Raji (cell line): Measurements from ENCODE around the gene INKA1.

ENCODE experiments used
- POLR2A ChIP-seq: IDR thresholded peaks from 2 replicates; pipeline ENCODE4 v1.6.1; 2011; ENCODE audit warnings: low read depth, low read length, control low read depth; ENCODE audit not compliant: insufficient read depth

INKA1 gene

DNA sequence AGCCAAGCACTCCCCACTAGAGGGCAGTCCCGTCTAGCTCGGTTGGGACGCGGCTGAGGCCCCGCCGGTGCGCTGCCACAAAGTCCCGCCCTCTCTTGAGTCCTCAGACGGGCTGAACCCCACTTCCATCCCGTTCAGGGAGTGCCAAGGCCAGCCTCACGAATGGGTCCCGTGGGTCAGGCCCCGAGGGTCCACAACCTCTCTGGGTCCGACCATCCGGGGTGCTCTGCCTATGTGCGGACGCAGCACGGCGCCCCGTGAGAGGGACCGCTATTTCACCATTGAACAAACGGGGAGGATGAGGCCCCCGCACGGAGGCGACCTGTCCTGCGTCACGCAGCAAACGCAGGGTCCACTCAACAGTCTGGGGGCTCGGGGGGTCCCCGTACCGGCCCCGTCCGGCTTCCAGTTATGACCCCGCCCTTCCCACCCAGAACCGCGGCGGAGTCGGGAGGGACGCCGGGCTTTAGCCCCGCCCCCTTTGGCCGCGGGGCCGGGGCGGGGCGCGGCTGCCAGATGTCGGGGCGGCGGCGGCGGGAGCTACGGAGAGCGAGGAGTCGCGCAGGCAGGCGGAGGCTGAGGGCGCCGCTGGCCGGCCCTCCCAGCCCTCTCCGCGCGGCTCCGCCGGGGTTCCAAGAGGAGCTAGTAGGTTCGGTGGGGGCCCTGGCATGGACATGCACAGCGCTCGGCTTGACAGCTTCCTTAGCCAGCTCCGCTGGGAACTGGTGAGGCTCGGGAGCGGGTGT is at the start of gene INKA1:
INKA1 (plus strand) TSS at position 543 of the 746 bp plus-strand sequence; CDS start at position 675, 132 bp downstream.
- peak; percentile 52 for TF ChIP-seq POLR2A

DNA sequence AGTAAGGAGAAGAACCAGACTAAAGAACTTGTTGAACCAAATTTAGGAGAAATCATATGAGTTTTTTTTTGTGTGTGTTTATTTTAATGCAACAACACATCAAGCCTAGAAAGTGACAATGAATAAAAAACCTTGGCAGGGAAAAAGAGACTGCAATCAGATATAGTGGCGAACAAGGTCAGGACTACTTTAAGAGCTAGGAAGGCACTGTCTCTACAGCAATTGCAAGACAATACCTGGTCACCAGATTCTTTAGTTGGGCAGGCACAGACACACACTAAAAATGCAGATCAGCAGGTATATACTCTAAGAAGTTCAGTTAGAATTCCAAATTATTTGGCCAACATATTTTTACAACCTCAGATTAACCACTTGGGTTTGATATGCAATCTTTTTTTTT is 48.5 kb upstream of the INKA1 start:
- TF ChIP-seq POLR2A = no peak

DNA sequence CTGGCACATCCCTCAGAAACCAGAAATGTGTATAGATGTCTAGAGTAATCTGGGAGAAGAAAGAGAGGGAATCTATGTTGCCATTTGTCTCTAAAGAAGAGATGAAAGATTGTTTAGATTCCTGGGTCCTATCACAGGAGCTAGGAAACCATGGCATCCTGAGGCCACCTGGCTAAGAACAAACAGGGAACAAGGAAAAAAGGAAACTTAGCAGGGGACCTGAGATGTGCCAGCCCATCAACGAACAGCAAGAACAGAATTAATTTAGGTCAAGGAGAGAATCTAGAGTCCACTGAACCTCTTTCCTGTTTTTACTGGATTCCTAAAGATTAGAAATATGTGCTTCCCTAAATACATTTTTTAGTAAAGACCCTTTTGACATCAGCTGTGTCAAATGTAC is 47.0 kb upstream of the INKA1 start:
- no peak for TF ChIP-seq POLR2A

DNA sequence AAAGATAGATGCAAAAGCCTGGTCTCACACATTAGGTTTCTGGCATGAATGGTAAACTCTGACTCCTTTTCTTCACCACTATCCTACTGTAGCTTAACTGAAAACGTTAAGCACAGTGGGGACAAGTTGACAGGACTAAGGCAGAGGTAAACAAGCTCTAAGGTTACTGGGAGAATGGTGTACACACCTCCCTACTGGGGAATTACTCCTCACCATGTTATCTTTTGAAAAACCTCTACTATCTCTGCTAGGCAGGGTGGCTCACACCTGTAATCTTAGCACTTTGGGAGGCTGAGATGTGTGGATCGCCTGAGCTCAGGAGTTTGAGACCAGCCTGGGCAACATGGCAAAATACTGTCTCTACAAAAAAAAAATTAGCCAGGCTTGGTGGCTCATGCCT is 45.9 kb upstream of the INKA1 start:
- no peak for TF ChIP-seq POLR2A

DNA sequence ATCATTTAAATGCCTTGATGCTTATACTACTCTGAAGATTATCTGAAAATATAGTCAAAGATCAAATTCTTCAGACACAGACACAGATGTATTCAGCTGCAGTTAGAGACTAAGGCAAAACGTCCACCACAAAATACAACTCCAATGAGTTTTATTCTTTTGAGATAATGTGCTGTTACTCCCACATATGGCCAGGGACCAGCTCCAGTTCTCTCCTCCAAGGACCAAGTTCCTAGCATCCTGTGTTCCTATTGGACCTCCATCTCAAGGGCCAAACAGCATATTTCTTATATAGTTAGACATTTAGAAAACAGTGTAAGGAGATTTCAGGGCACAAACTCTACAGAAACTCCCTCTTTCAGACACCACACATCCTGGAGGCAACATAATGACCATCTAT is 43.8 kb upstream of the INKA1 start:
- no peak for TF ChIP-seq POLR2A

DNA sequence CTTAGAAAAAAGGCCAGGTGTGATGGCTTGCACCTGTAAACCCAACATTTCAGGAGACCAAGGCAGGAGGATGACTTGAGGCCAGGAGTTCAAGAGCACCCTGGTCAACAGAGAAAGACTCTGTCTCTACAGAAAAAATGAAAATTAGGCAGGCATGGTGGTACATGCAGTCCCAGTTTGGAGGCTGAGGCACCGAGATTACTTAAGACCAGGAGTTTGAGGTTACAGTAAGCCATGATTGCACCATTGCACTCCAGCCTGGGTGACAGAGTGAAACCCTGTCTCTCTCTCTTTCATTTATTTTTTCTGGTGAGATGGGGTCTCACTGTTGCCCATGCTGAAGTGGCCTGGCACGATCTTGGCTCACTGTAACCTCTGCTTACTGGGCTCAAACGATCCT is 41.4 kb upstream of the INKA1 start:
- no peak for TF ChIP-seq POLR2A

DNA sequence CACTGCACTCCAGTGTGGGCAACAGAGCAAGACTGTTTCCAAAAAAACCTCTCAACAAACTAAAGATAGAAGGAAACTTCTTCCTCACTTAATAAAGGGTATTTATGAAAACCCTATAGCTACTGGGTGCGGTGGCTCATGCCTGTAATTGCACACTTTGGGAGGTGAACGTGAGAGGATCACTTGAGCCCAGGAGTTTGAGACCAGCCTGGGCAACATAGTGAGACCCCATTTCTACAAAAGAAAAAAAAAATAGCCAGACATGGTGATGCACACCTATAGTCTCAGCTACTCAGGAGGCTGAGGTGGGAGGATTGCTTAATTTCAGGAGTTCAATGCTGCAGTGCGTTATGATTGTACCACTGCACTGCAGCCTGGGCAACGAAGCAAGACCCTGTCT is 39.1 kb upstream of the INKA1 start:
- no peak for TF ChIP-seq POLR2A

DNA sequence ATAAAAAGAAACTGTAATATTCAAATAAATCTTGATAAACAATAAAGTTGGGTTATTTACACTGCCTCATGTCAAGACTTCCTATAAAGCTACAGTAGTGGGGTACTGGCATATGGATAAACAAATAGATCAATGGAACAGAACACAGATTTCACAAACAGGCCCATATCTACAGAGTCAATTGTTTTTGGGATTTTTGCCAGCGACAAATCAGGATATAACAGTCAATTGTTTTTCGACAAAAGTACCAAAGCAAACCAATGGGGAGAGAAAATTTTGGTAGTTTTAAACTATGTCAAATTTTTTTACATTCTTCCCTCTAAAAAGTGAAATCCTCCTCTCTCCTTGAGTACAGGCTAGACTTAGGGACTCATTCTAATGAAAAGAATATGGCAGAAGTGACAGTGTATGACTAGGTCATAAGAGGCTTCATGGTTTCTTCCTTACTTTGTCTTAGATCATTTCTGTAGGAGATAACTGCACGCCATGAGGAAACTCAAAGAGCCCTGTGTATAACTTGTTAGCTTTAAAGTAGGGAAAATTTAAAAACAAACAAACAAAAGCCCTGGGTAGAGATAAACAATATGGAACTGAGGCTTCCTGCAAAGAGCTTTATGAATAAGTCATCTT is 33.7 kb upstream of the INKA1 start:
- TF ChIP-seq POLR2A = no peak

DNA sequence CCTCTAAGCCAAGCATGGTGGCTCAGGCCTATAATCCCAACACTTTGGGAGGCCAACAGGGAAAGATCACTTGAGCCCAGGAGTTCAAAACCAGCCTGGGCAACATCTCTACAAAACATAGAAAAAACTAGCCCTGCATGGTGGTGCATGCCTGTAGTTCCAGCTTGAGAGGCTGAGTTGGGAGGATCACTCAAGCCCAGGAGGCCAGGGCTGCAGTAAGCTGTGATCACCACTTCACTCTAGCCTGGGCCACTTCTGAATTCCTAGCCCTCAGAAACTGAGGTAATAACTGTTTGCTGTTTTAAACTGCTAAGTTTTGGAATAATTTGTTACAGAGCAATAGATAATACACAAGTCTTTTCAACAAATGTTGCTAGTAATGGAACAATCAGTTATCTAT is 33.1 kb upstream of the INKA1 start:
- TF ChIP-seq POLR2A = no peak

DNA sequence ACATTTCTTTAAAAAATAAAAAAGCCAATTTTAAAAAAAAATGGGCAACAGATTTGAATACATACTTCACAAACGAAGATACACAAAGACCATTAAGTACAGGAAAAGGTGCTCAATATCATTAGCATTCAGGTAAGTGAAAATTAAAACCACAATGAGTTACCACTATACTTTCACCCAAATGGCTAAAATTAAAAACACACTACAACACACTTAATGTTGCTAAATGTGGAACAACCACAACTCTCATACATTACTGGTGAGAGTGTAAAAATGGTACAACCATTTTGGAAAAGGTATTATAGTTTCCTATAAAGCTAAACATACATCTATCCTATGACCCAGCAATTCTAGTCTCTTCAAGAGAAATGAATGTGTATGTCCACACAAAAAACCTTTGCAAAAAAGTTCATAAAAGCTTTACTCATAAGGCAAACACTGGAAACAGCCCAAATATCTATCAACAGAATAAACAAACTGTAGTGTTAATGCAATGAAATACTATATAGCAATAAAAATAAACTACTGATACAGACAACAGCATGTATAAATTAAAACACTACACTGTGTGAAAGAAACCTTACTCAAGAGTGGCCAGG is 31.6 kb upstream of the INKA1 start:
- TF ChIP-seq POLR2A = no peak

DNA sequence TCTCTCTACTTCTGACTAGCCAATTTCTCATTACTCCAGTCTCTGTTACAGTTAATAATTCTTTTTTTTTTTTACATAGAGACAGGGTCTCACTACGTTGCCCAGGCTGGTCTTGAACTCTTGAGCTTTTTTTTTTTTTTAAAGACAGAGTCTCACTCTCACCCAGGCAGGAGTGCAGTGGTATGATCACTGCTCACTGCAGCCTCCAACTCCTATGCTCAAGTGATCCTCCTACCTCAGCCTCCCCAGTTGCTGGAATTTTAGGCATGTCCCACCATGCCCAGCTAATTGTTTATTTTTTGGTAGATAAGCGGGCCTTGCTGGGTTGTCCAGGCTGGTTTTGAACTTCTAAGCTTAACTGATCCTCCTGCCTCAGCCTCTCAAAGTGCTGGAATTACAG is 30.4 kb upstream of the INKA1 start:
- no peak for TF ChIP-seq POLR2A

DNA sequence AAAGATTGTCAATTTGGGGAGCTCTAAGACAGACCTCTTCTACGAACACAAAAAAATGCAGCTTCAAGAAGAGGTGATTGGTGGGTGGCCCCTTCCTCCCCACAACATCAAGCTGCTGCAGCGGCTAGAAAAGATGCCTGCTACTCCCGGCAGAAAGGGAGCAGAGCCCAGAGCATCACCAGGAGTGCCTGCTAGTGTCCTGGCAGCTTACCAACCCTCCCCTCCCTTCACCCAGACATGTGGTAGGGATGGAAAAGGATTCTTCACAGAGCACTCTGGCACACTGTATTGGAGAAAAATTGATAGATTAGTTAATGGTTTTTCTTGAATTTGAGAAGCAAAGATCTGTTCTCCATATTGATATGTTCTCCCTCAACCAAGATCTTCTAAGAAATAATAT is 27.5 kb upstream of the INKA1 start:
- TF ChIP-seq POLR2A = no peak

DNA sequence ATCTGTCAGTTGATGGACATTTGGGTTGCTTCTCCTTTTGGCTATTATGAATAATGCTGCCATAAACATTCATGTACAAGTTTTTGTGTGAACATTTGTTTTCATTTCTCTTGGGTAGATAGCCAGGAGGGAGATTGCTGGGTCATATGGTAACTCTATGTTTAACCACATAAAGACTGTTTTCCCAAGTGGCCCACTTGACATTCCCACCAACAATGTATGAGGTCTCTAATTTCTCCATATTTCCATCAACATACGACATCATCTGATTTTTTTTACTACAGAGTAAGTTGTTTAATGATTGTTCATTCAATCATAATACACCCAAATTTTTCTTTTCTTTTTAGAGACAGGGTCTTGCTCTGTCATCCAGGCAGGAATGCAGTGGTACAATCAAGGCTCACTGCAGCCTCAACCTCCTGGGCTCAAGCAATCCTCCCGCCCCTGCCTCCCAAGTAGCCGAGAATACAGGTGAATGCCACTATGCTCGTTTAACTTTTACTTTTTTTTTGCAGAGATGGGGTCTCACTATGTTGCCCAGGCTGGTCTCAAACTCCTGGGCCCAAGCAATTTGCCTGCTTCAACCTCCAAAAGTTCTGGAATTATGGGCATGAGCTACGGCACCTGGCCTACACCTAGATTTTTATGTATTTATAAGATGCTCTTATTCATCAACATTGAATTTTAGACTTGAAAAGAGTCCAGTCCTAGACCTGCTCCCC is 23.5 kb upstream of the INKA1 start:
- no peak for TF ChIP-seq POLR2A

DNA sequence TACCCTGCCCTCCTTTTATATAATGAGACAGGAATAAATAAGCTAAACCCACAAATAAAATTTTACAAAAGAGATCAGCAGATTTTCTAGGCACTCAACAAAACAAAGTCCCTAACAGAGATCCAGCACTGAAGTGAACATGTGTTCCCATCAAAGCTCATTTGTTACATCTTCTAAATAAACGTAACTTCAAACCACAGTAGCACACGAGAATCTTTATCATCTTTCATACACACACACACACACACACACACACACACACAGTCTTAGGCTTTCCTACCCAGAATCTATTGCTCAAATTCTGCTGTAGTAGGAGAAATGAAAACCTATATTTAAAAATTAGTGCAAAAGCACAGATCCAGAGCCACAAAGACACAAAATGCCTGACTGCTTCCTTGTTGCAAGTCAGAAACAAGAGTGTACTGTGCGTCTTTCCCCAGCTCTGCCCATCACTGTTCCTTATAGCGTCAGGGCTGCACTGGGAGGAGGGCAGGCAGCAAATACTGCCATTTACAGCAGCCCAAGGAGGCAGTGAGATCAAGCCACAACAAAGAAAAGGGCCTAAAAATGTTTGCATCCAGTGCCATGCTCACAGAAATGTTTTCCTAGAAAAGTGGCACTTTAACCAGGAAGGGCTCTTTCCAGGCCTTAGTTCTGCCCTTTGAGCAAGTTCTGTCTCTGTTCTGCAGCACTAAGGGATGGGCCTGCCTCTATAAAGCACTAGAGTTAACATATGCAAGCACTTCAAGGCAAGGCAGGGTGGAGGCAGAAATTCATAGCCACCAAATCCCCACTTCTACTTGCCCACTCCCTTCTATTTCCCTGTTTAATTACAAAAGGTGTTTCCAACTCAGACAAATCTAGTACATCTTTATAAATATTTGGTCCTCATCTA is 22.7 kb upstream of the INKA1 start:
- TF ChIP-seq POLR2A = no peak
